Cortex of kidney (tissue), 1 donor: ENCODE results near the gene MYB.
"Not testable (repeated sequence)": the region's sequence is repeated elsewhere in the genome, so short reads cannot be mapped to it uniquely, and the experiment has no call there.

Source experiments
- DNase-seq: peaks from one replicate; lab custom pipeline; 2025; lab: John Stamatoyannopoulos, UW

The MYB gene

GRCh38 chr6:135221505-135221904 is 40.4 kb downstream of the MYB start:
- no peak for DNase-seq

- DNase-seq = no peak
Measured at GRCh38 chr6:135222623-135223022, 41.5 kb downstream of the MYB start.

DNA sequence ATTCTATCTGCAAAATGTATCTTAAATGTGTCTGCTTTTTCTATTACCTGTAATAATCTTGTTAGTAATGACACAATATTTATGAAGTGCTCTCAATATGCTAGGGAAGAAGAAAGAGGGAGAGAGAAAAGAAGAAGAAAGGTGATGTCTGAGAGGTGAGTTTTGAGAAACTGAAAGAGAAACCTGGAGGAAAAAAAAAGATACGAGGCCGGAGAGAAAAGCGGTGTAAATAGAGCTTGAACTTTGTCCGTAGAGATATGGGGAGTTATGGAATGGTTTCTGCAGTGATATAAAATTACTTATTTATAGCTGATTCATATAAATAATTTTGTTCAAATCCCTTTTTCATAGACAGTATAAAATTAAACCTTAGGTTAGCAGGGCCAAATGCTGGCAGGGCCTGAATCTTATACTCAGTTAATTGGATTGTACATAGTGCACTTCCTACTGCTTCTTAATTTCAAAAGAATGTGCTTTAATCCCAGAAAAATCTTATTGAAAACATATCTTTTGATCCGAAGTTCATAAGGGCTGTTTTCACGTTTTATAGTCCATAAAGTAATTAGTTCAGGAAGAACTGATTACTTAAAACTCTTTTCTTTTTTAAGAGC is 43.0 kb downstream of the MYB start:
- DNase-seq = no peak

- DNase-seq = no peak
Measured at GRCh38 chr6:135225911-135226310, 44.8 kb downstream of the MYB start.

DNA sequence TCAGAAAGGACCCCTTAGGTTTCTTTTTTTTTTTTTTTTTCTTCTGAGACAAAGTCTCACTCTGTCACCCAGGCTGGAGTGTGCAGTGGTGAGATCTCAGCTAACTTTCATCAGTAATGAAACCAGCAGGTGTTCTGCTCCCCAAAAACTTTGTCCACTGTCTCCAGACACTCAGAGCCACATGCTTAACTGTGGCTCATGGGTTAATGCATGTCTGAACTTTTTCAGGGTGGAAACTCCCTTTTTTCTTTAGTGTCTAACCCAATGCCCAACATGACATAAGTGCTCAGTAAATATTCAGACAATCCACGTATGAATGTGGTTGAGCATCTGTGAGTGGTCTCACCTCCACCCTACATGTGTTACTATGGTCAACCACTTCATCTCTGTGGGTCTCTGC is 45.4 kb downstream of the MYB start:
- no peak for DNase-seq

DNA sequence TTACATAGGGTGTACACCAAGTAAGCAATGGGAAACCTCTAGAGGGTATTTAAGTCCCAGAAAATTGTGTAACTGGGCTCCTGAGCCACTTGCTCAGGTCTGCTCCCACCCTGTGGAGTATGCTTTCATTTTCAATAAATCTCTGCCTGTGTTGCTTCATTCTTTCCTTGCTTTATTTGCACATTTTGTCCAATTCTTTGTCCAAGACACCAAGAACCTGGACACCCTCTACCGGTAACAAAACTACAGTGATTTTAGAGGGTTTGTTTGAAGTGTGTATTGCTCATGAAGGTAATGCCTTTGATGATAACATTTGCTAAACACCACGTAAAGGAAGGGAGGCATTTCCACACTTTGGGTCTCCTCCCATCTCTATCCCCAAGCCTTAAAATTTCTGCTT is 46.2 kb downstream of the MYB start:
- no peak for DNase-seq

DNA sequence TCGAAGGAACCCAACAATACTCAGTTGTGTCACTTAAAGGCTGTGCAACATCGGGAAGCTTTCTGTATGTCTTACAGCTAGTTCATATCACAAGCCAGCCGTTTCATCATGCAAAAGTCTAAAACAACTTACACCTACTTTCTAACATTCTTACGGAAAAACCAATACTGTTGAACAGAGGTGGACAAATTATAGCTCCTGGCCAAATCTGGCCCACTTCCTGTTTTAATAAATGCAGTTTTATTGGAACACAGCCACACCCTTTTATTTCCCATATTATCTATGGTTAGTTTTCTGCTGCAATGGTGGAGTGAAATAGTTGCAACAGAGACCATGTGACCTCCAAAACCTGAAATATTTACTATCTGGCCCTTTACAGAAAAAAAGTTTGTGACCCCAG is 46.6 kb downstream of the MYB start:
- no peak for DNase-seq

GRCh38 chr6:135228486-135228885 is 47.4 kb downstream of the MYB start:
- DNase-seq = no peak

- DNase-seq = no peak
Measured at GRCh38 chr6:135229996-135230395, 48.9 kb downstream of the MYB start.

GRCh38 chr6:135230711-135231468 is 49.8 kb downstream of the MYB start:
- DNase-seq = no peak

DNA sequence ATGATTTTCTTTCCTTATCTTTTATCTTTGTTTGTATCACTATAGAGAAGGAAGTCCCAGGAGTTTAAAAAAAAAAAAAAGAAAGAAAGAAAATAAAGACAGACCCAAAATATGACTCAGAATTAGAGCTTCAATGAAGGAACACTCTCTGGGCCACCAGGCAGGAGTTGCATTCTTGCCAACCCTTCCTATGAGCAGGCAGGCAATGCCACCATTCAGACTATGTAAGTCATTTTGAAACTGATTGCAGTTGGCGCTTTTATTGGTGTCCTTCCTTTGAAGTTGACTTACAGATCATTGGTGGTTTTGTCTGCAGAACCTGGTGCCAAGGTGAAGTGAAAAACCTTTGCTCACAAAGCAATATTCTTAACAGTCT is 50.3 kb downstream of the MYB start:
- DNase-seq = no peak

DNA sequence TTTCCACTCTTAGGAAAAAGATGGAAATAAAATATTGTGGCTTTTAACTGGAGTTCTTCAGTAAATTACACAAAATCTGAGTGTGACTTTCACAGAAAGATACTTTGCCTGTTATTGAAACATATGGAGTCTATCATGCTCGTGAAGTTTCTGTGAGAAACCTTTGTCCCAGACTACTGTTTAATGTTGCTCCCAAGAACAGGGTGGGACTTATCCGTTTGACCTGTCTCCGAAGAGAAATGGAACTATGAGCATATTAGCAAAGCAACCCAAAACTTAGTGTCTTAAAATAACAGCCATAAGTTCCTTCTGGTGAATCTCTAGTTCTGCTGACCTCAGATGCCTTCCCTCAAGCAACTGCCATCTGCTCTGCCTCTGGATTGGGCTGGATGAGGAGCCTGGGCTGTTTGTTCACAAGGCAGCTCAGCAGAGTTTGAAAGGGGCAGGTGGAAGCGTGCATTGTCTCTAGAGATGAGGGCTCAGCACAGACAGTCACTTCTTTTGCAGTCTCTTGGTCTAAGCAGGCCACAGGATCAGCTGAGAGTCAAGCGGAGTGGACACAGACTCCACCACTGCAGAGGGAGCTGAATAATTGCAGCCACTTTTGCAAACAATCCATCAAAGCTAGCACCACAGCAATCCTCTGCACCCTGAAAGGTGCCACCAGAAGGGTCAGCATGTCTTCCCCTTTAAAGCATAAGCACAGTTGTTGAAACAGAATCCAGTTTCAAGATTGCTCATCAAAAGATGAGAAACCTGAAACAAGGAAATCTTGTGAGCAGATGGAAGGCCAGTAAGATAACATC is 52.8 kb downstream of the MYB start:
- DNase-seq = no peak

GRCh38 chr6:135234492-135234780 is 53.3 kb downstream of the MYB start:
- no peak for DNase-seq

DNA sequence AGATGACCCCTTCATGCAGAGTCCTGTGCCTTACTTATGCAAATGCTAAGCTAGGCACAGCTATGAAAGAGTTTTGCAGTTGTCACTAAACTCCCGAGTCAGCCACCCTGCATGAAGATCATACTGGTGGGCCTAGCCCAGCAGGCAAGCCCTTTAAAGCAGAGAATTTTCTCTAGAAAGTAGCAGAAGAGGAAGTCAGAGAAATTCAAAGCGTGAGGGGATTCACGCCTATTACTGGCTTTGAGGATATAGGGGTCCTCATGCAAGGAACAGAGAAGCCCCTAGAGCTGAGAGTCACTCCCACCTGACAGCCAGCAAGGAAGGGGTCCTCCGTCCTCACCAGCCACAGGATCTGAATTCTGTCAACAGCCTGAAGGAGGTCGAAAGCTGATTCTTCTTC is 54.6 kb downstream of the MYB start:
- DNase-seq = no peak

DNA sequence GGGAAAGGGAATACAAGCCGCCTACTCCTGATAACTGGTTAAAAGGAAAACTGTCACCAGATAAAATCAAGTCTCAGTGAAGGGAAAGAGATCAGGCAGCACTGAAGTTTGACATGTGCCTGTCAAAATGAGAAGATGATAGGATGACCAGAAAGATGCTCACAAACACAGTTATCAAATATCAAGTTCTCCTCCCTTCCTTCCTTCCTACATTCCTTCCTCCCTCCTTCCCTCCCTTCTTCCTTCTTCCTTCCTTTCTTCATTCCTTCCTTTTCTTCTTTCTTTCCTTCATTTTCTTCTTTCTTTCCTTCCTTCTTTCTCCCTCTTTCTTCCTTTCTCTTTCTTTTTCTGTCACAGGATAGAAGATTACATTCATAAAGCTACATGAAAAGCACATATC is 55.2 kb downstream of the MYB start:
- DNase-seq = no peak

DNA sequence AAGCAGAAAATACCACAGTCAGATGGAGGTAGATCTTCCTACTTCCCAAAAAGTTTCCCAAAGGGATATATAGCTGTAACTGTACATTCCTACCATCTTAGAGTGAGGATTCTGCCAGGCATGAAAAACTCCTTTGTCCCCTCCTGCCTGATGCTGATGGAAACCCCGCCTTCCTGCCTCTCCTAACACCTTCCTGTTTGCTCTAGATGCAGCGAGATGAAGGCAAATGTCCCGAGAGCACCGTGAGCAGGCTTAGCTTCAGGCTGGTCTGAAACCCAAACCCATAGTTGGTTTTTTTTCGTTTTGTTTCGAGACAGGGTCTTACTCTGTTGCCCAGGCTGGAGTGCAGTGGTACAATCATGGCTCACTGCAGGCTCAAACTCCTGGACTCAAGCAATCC is 55.6 kb downstream of the MYB start:
- no peak for DNase-seq

GRCh38 chr6:135240711-135241110 is 59.6 kb downstream of the MYB start:
- DNase-seq = no peak

DNA sequence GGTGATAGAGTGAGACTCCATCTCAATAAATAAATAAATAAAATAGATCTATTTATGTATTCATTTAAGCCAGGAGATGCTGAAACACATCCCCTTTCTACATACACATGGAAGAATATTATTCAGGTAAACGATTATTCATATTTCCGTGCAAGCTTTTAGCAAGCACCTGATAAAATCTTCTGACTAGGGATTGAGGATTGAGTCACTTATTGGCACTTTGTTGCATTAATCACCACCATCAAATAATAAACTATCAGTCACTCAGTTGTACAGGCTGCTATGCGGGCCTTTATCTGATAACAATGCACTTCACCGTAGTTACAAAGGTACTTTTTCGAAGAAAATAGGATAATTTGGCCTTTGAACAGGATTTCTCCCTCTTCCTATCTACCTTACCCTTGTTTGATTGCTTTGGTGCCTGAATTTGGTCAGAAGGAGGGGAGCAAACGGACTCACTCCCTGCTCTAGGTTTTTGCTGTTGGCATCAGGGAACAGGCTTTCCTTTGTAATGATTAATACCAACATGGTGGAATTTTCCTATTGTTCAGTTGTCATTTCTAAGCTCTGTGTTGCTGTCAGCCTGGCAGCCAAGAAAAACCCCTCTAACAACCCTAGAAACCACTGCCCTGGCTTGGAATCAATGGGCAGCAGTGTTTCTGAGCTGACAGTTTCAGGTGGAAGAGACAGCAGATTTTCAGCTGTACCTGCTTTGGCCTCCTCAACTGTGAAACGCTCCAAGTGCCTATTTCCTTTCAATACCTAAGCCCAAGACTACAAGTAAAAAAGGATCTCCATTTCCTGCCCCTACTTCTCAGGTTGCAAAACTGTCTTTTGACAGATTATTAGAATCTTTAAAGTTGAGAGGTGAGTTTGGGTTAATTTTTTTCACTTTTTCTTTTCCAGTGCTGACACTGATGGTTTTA is 63.0 kb downstream of the MYB start:
- no peak for DNase-seq

DNA sequence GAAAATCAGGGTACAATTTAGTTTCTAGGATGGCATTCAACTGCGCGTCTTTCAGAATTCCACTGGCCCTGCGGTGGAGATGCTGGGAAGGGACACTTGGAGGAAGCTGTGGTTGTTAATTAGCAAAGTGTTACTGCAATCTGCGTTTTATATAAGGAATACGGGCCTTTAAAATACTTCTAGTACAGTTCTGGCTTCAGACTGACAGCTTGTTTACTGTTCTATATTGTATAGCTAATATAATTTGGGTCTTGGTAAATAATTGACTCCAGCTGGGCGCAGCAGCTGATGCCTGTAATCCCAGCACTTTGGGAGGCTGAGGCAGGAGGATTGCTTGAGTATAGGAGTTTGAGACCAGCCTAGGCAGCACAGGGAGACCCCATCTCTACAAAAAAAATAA is 63.7 kb downstream of the MYB start:
- DNase-seq = no peak

GRCh38 chr6:135246412-135247012 is 65.4 kb downstream of the MYB start:
- not testable (repeated sequence) for DNase-seq

GRCh38 chr6:135250234-135250633 is 69.1 kb downstream of the MYB start:
- no peak for DNase-seq
